ENCODE data around the gene MAGI2. TPM values are rescaled to one million over a fixed set of nuclear protein-coding genes. Genes with fewer than 3 reads are reported as not detected.

MAGI2 gene
- 0.38 and 0.46 TPM in 2 replicates for total RNA-seq

- Mint-ChIP-seq H3K4me3 (no peak within 1 kb of the TSS), H3K27ac (no peak within 1 kb of the TSS), H3K9me3 (peaks cover 4% of the 10 kb centered on the region), H3K36me3 (ENCODE audit: low read depth) (no peaks in the 10 kb centered on the region), H3K4me1 (peaks cover 8% of the 10 kb centered on the region), H3K27me3 (peaks cover 40% of the 10 kb centered on the region)
- no peak for TF ChIP-seq CTCF (IDR thresholded peaks at IDR 0.05)
- ChIA-PET CTCF (no interaction called here), POLR2A (no interaction called here)
- DNase-seq = no peak
- intact Hi-C loops (cut with micrococcal nuclease) = no loop called here
- no peak for ATAC-seq (ENCODE audit: low read depth)
Measured at GRCh38 chr7:79453558-79454360, at the start of gene MAGI2. Gene MAGI2, minus strand, starts transcription at chr7:79453667. Its CDS starts 347 bp downstream, at chr7:79453320.

- TF ChIP-seq CTCF (IDR thresholded peaks at IDR 0.05) = no peak
- no peak overlapping the region for H3K27ac Mint-ChIP-seq
- ChIA-PET CTCF (no interaction called here), POLR2A (no interaction called here)
- H3K27me3 Mint-ChIP-seq = no peaks in the 10 kb centered on the region
- peaks cover 2% of the 10 kb centered on the region for H3K9me3 Mint-ChIP-seq
- H3K4me3 Mint-ChIP-seq = no peak overlapping the region
- no peaks in the 10 kb centered on the region for H3K36me3 Mint-ChIP-seq (ENCODE audit: low read depth)
- H3K4me1 Mint-ChIP-seq = no peaks in the 10 kb centered on the region
- ATAC-seq (ENCODE audit: low read depth) (no peak), DNase-seq (no peak)
- intact Hi-C loops (cut with micrococcal nuclease) = no loop called here
Measured at GRCh38 chr7:79502151-79502550, 48.7 kb upstream of the MAGI2 start.

- H3K4me3 Mint-ChIP-seq = no peak overlapping the region
- intact Hi-C loops (cut with micrococcal nuclease) = no loop called here
- H3K27ac Mint-ChIP-seq = no peak overlapping the region
- DNase-seq = no peak
- no peaks in the 10 kb centered on the region for H3K27me3 Mint-ChIP-seq
- ChIA-PET CTCF (no interaction called here), POLR2A (no interaction called here)
- no peaks in the 10 kb centered on the region for H3K4me1 Mint-ChIP-seq
- peaks cover 2% of the 10 kb centered on the region for H3K9me3 Mint-ChIP-seq
- no peaks in the 10 kb centered on the region for H3K36me3 Mint-ChIP-seq (ENCODE audit: low read depth)
- ATAC-seq (ENCODE audit: low read depth) = no peak
- TF ChIP-seq CTCF (IDR thresholded peaks at IDR 0.05) = no peak
Measured at GRCh38 chr7:79500759-79501158, 47.3 kb upstream of the MAGI2 start.

GRCh38 chr7:79497728-79498127 lies 44.3 kb upstream of the MAGI2 start:
- no peaks in the 10 kb centered on the region for H3K27me3 Mint-ChIP-seq
- H3K27ac Mint-ChIP-seq = no peak overlapping the region
- H3K4me3 Mint-ChIP-seq = no peak overlapping the region
- ChIA-PET CTCF (no interaction called here), POLR2A (no interaction called here)
- no peak for ATAC-seq (ENCODE audit: low read depth)
- no peak for TF ChIP-seq CTCF (IDR thresholded peaks at IDR 0.05)
- no peak for DNase-seq
- intact Hi-C loops (cut with micrococcal nuclease) = no loop called here
- no peaks in the 10 kb centered on the region for H3K36me3 Mint-ChIP-seq (ENCODE audit: low read depth)
- peaks cover 2% of the 10 kb centered on the region for H3K9me3 Mint-ChIP-seq
- H3K4me1 Mint-ChIP-seq = no peaks in the 10 kb centered on the region

GRCh38 chr7:79495544-79496272 lies 42.2 kb upstream of the MAGI2 start:
- CTCF ChIA-PET = no interaction called here
- POLR2A ChIA-PET = no interaction called here

More at GRCh38 chr7:79495544-79496272, 42.2 kb upstream of the MAGI2 start:
- TF ChIP-seq CTCF (IDR thresholded peaks at IDR 0.05) = no peak
- no peak for DNase-seq
- H3K4me1 Mint-ChIP-seq = no peaks in the 10 kb centered on the region
- peaks cover 2% of the 10 kb centered on the region for H3K9me3 Mint-ChIP-seq
- intact Hi-C loops (cut with micrococcal nuclease) = no loop called here
- ATAC-seq (ENCODE audit: low read depth) = no peak
- H3K27me3 Mint-ChIP-seq = no peaks in the 10 kb centered on the region
- H3K4me3 Mint-ChIP-seq = no peak overlapping the region
- no peak overlapping the region for H3K27ac Mint-ChIP-seq
- no peaks in the 10 kb centered on the region for H3K36me3 Mint-ChIP-seq (ENCODE audit: low read depth)

All from activated B cell treated with CpG ODN at 0.5 μM for 24 hours (primary cell).